Natural killer cell (primary cell): ENCODE measurements around the gene CCDC190. TPM values are rescaled to one million over a fixed set of nuclear protein-coding genes. Genes with fewer than 3 reads are reported as not detected.

ENCODE experiments used
- ATAC-seq, 3 donors: fragments of 150-1000 bp in 2 of 3; fragments of 200-7000 bp in 1 of 3; cut with Tn5 transposase; 1 replicate in 1 of 3; 2 replicates in 2 of 3; pipeline ENCODE4 v1.10.0; 2021; ENCODE audit warnings: mild to moderate bottlenecking in 2 of 3, moderate library complexity in 2 of 3
- DNase-seq, 2 donors: peaks; one replicate each; pipeline versions ENCODE4 v3.0.0 to v3.0.0-alpha.2; 2013 to 2021; ENCODE audit warnings: mixed read lengths in 1 of 2
- H3K27ac ChIP-seq: one replicate; pipeline ENCODE4 v1.5.1; 2013; ENCODE audit warnings: mild to moderate bottlenecking, low read length
- H3K27me3 ChIP-seq: one replicate; pipeline ENCODE4 v1.6.1; 2013; ENCODE audit warnings: low read length; ENCODE audit not compliant: control insufficient read depth, insufficient read depth
- H3K36me3 ChIP-seq: one replicate; pipeline ENCODE4 v1.6.1; 2013; ENCODE audit warnings: low read length; ENCODE audit not compliant: control insufficient read depth, insufficient read depth
- H3K4me1 ChIP-seq: one replicate; pipeline ENCODE4 v1.6.1; 2013; ENCODE audit warnings: low read length; ENCODE audit not compliant: control insufficient read depth, insufficient read depth
- H3K4me3 ChIP-seq: one replicate; pipeline ENCODE4 v1.5.1; 2013; ENCODE audit warnings: low read length
- H3K9me3 ChIP-seq: one replicate; pipeline ENCODE4 v1.6.1; 2013; ENCODE audit warnings: low read length; ENCODE audit not compliant: control insufficient read depth, insufficient read depth
- H3K27ac Mint-ChIP-seq, 2 donors: one replicate each; pipeline ENCODE4 v1.8.0; 2022; ENCODE audit warnings: mild to moderate bottlenecking in 2 of 2, mixed read lengths in 2 of 2, moderate library complexity in 1 of 2
- H3K27me3 Mint-ChIP-seq, 2 donors: one replicate each; pipeline ENCODE4 v1.8.0; 2022; ENCODE audit warnings: low read depth in 2 of 2, mixed read lengths in 2 of 2
- H3K36me3 Mint-ChIP-seq: one replicate; pipeline ENCODE4 v1.8.0; 2022; ENCODE audit warnings: mixed read lengths
- H3K4me1 Mint-ChIP-seq, 2 donors: one replicate each; pipeline ENCODE4 v1.8.0; 2022; ENCODE audit warnings: mixed read lengths in 2 of 2
- H3K4me3 Mint-ChIP-seq: one replicate; pipeline ENCODE4 v1.8.0; 2022; ENCODE audit warnings: mild to moderate bottlenecking, moderate library complexity, mixed read lengths
- H3K9me3 Mint-ChIP-seq, 2 donors: one replicate each; pipeline ENCODE4 v1.8.0; 2022; ENCODE audit warnings: mixed read lengths in 2 of 2
- CTCF ChIP-seq: fragments of 200-600 bp; IDR thresholded peaks from one replicate; pipeline ENCODE4 v1.8.0; 2022; ENCODE audit warnings: antibody characterized with exemption
- WGBS: methylation state at CpG from one replicate; pipeline ENCODE4 v1.1.7; 2013; ENCODE audit warnings: missing lambda C conversion rate; ENCODE audit not compliant: insufficient coverage; 5-methylcytosine and 5-hydroxymethylcytosine counted together
- intact Hi-C: fragments of 100-400 bp; cut with micrococcal nuclease; formaldehyde crosslinking; loops from one replicate; pipeline ENCODE4 v1.14.2; 2022
- total RNA-seq, 4 donors: library from RNA; stranded (reverse); fragments of 120-200 nt in 1 of 4; gene quantifications; one replicate each; pipeline versions ENCODE4 v1.2.3 to v1.2.4, GENCODE V29; 2013 to 2022

The CCDC190 gene
- total RNA-seq, 3 donors from 2014 or later (not counting 1 experiment from before 2014, with no cell fraction given) = not detected

GRCh38 chr1:162868972-162869371 is 8.0 kb upstream of the CCDC190 start:
- no peaks in the 10 kb centered on the region for H3K4me1 Mint-ChIP-seq
- H3K9me3 Mint-ChIP-seq = no peaks in the 10 kb centered on the region
- intact Hi-C loops = no loop called here
- H3K36me3 ChIP-seq = no peaks in the 10 kb centered on the region
- H3K36me3 Mint-ChIP-seq = no peaks in the 10 kb centered on the region
- ATAC-seq = no peak
- H3K4me3 Mint-ChIP-seq = no peak overlapping the region
- H3K4me1 ChIP-seq = no peaks in the 10 kb centered on the region
- no peak for TF ChIP-seq CTCF
- WGBS = 93% methylated on average over 5 of the region's 5 CpGs
- H3K27ac ChIP-seq = no peak overlapping the region
- DNase-seq = no peak
- no peaks in the 10 kb centered on the region for H3K27me3 ChIP-seq
- H3K27me3 Mint-ChIP-seq = peaks cover 30 to 54% of the 10 kb centered on the region in 2 donors
- H3K9me3 ChIP-seq = no peaks in the 10 kb centered on the region
- H3K27ac Mint-ChIP-seq = no peak overlapping the region
- H3K4me3 ChIP-seq = no peak overlapping the region

DNA sequence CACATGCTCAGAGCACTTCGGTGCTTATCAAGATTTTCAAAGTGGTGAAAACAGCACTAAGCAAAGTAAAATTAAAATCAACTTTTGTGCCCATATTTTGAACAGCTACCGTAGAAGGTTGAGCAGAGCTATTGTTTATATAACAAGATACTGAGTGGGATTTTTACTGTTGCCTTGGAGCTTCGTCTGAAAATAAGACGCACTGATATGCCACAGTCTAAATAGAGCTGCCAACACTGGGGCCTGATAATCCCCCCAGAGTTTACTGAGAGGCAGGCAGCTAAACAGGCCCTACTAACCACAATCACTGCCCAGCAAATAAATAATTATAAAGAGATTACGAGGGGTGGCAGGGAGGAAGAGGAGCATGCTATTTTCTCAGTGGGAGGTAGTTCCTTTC is 650 bp upstream of the CCDC190 start:
- no peak overlapping the region for H3K27ac Mint-ChIP-seq
- WGBS = 89% methylated on average over 4 of the region's 5 CpGs
- intact Hi-C loops = no loop called here

DNA sequence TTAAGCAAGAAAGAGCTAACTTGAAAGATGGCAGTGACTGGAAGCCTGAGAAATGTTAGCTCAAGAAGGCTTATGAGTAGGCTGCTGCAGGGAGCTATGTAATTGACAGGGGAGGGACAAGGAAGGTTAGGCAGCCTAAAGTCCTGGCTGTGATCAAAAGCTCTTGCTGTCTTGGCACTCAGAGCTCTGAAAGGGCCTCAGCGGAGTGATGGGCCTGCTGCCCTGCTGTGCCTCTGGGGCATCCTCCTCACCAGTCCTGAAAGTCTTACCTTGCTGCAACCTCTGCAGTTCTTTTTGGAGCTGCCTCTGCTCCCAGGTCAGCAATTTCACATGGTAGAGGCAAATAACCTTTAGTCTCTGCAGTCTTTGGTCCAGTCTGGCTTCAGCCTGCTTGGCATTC is 1.8 kb downstream of the CCDC190 start:
- intact Hi-C loops = no loop called here
- H3K4me3 Mint-ChIP-seq = no peak overlapping the region
- 100% methylated on average over 1 of the region's 1 CpG for WGBS

More for the DNA sequence above, 650 bp upstream of the CCDC190 start:
- ATAC-seq (no peak), DNase-seq (no peak)
- no peak for TF ChIP-seq CTCF
- Histone ChIP-seq H3K27ac (no peak overlapping the region), H3K36me3 (no peaks in the 10 kb centered on the region), H3K4me1 (no peaks in the 10 kb centered on the region), H3K27me3 (peaks cover 2% of the 10 kb centered on the region), H3K4me3 (no peak overlapping the region), H3K9me3 (no peaks in the 10 kb centered on the region)
- no peak overlapping the region for H3K4me3 Mint-ChIP-seq
- H3K36me3 Mint-ChIP-seq = no peaks in the 10 kb centered on the region
- H3K9me3 Mint-ChIP-seq = no peaks in the 10 kb centered on the region
- H3K4me1 Mint-ChIP-seq = no peaks in the 10 kb centered on the region
- peaks cover 25 to 48% of the 10 kb centered on the region in 2 donors for H3K27me3 Mint-ChIP-seq

More for the DNA sequence above, 1.8 kb downstream of the CCDC190 start:
- H3K9me3 ChIP-seq = no peaks in the 10 kb centered on the region
- peaks cover 24 to 40% of the 10 kb centered on the region in 2 donors for H3K27me3 Mint-ChIP-seq
- H3K4me3 ChIP-seq = no peak overlapping the region
- H3K27me3 ChIP-seq = peaks cover 2% of the 10 kb centered on the region
- no peaks in the 10 kb centered on the region for H3K9me3 Mint-ChIP-seq
- no peak for DNase-seq
- no peak overlapping the region for H3K27ac ChIP-seq
- ATAC-seq = no peak
- no peak for TF ChIP-seq CTCF
- no peaks in the 10 kb centered on the region for H3K36me3 ChIP-seq
- H3K4me1 Mint-ChIP-seq = no peaks in the 10 kb centered on the region
- no peak overlapping the region for H3K27ac Mint-ChIP-seq
- no peaks in the 10 kb centered on the region for H3K4me1 ChIP-seq
- H3K36me3 Mint-ChIP-seq = no peaks in the 10 kb centered on the region
